ENCODE data around the gene CC2D2A. TPM values are rescaled to one million over a fixed set of nuclear protein-coding genes. Genes with fewer than 3 reads are reported as not detected.

CC2D2A gene
- total RNA-seq, 1 donor from 2014 or later: 18.8 TPM

DNA sequence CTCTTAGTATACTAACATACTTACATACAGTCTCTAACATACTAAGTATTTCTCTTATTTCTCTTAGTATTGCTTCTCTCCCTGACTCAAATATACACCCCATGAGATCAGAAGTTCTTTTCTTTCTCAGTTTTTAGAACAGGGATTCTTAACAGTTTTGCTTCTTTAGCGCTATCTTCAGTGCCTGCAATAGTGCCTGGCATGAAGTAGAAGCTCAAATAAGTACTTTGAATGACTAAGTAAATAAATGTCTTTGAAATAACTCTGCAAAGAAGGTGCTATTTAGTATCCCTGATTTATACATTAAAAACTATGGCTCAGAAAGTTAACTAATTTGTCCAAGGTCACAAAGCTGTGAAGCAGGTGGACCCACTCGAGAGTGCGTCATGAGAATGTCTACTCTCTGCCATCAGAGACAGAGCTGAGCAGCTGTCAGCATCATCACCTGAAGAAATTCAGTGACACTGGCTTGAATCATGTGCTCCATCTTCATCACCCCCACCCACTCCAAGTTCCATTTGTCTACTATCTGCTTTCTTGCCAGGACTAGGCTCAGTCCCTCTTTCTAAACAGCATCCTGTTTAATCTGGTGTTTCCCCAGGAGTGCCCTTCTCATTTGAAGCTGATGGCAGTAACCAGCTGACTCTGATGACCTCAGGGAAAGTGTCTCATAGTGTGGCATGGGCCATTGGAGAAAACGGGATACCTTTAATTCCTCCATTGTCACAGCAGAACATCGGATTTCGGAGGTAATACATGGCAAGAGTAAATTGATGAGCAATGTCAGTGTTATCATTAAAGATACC, 83.1 kb downstream of the CC2D2A start:
- FAIRE-seq (no peak), DNase-seq (ENCODE audit: low spot score in 2 of 2) (no peak)

DNA sequence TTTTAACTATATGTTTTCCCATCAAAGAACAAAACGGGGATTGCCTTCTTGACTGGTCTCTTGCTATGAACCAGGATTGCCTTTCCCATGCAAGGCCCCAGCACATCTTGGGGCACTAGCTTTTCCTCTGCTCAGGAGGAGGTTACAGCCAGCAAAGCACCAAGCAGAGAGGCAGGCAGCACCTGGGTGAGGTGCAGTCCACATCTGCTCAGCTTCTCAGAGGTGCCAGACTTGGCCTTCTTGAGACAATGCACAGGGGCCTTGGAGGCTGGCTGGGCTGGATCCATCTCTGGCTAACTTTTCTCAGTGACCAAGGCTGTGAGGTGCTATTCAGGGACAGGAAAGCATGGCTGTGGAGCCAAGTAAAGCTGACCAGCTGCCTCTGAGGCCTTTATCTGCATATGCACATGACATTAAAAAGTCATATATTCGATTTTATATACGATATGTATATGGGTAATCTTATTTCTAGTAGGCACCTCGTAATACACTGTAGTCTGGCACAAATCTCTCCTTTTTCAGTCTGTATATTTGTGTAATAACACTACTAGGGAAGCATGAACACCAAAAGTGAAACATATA, 86.9 kb downstream of the CC2D2A start:
- DNase-seq (ENCODE audit: low spot score in 2 of 2) (no peak), FAIRE-seq (no peak)

DNA sequence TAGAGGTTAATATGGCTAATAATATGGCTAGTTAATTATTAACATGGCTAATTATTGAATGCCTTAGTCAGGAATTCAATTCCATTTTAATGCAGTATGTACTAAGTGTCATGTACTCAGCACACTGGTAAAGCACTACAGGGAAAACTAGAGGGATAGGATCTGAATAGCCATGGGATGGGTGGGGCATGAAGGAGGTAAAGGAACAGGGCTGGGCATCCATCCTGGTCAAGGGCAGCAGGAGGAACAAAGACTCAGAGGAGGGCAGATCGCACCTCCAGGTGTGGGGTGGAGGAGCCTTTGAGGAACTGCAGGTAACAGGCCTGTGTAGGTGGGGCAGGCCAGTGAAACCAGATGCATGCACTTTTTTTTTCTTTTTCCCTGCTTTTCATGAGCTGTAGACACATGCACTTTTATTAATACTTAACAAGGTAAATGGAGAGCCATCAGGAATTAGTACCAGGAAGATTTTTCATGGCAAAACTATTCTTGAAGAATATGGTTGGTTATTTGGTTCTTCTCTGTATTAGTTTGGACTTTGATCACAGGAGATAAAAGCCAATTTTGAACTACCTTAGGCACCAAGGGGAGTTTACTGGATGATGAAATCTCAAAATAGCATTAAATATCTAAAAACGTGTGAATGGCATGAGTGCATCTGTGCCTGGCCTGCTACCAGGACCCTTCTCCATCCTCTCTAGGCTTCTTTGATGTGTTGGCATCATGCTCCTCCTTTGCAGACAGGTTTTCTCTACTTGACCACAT, 88.3 kb downstream of the CC2D2A start:
- FAIRE-seq (no peak), DNase-seq (ENCODE audit: low spot score in 2 of 2) (no peak)

DNA sequence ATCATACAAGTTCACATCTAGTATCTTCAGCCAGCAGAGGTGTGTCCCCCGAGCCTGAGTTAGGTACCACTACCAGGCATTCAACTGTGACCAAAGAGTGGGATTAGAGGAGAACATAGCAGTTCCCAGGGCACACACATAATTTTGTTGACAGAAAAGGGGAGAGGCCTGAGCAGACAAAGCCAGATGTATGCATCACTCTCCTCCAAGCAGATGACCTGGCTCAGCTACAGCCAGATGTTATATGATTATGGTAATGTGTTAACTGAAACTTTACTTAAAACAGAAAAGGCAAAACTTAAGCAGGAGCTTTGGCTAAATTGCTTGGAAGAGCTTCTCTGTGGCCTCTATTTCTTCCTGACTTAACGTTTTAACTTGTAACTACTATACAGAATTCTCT, 88.9 kb downstream of the CC2D2A start:
- DNase-seq (ENCODE audit: low spot score in 2 of 2) (no peak), FAIRE-seq (no peak)

DNA sequence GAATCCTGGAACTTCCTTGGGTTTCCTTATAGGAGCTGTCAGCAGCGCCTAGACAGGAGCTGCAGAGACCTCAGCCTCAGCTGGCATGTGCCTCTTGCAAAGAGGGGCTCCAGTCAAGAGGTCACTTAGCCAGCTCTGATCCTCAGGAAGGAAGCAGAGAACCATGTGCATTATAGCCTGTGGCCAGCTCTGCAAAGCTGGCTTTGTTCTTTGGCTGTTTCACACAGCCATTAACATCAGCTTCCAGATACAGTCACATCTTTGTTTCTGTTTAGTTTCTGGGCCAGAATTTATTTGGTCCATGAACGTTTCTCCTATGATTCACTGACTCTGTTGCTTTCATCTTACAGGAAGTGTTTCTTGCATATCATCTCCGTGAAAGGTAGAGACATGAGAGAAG, 92.4 kb downstream of the CC2D2A start:
- DNase-seq (ENCODE audit: low spot score in 2 of 2) (peak; percentile 8 to 12), FAIRE-seq (peak; percentile 3)

DNA sequence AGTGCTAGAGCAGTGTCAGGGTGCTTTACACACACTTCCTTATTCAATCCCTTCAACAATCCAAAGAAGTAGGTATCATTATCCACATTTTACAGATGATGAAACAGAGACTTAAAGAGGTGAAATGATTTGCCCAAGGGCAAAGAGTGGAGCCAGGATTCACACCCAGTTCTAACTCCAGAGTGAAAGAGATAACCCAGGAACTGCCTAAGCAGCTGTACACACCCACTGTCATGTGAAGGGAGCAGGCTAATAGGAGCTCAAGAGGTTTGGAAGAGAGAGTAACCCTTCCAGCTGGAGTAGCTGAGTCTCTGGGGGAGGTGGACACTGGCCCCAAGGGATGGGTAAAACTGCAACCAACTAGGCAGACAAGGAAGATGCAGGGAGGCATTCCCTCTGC, 92.9 kb downstream of the CC2D2A start:
- no peak for DNase-seq (ENCODE audit: low spot score in 2 of 2)
- no peak for FAIRE-seq

DNA sequence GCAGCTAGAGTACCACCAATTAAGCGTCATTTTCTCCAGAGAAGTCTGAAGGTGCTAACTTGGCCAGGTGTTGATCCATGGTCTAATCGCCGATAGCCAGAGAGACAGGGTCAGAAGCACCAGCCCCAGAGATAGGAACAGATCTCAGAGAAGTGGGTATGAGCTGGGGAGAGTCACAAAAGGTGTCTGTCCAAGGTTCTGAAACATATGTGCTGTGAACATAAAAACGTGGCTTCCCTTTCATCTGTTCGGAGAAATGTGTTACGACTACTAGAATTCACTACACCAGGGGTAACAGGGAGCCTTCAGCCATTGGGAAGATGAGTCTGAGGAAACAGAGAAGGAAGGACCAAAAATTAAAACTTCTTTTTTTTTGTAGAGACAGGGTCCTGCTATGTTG, 94.2 kb downstream of the CC2D2A start:
- FAIRE-seq (no peak), DNase-seq (ENCODE audit: low spot score in 2 of 2) (no peak)

DNA sequence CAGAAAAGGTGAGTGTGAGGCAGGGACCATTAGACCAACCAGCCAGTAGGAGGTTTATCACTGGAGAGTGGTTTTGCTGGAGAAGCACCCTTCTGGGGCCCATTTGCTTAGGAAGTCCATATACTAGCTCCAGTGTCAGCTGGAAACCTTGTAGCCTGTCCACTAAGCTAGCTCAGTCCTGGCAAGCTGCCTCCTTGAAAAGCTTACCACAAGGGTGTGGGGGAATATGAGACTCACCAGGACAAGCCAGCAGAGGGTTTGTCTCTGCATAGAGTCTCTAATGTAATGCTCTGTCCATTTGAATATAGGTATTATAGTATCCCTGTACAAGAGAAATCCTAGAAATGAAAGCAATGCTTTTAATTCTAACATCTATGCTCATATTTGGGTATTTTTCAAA, 99.1 kb downstream of the CC2D2A start:
- DNase-seq (ENCODE audit: low spot score in 2 of 2) (no peak), FAIRE-seq (no peak)

DNA sequence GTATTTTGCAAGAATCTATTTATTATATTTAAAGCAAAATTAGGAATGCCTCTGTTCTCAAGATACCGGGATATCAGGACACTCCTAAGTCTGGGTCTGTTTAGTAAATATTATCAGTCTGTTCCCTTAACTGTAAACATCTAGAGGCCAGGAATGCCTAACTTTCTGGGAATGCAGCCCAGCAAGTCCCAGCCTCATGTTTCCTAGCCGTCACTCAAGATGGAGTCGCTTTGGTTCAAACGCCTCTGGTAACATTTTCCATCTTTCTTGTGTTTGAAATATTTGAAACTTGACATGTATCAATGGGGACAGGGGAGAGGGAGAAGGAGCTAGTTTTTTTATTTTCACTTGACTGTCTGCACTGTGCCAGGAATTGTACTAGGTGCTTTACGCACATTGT, 100.1 kb downstream of the CC2D2A start:
- DNase-seq (ENCODE audit: low spot score in 2 of 2) (no peak), FAIRE-seq (no peak)

DNA sequence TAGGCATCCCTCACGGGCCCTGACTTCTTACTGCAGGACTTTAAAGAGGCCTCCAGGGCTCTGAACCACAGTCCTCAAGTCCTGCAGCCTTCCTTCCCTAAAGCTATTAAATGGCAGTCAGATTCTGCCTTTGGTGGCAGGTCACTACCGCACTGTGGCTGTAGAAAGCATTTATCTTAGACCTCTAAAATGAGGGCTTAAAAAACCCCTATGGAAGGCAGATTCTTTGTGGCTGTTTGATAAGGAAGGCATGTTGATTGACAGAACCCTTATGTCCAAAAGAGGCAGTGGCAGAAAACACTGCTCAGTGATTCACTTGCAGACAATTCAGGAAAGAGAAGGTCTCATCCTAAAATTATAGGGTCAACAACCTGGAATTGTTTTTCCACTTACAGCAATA, 106.3 kb downstream of the CC2D2A start:
- no peak for FAIRE-seq

DNA sequence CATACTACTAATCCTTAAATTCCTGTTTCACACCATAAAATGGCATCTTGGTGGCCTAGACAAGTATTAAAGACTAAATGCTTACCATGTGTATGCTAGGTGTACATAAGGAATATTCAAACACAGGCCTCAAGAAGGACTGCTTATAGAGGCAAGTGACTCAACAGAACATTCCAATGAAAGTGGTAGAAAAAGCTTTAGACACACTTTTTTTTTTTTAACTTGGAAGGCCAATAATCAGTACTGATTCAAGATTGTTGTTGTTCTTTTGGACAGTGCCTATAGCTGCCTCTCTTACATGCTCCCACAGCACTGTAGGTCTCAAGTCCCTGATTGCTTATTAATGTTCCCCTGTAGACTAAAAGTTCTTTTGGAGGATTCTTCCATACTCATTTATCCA, 107.8 kb downstream of the CC2D2A start:
- no peak for FAIRE-seq
- no peak for DNase-seq (ENCODE audit: low spot score in 2 of 2)

More for the DNA sequence above, 106.3 kb downstream of the CC2D2A start:
- no peak for DNase-seq (ENCODE audit: low spot score in 2 of 2)

DNA sequence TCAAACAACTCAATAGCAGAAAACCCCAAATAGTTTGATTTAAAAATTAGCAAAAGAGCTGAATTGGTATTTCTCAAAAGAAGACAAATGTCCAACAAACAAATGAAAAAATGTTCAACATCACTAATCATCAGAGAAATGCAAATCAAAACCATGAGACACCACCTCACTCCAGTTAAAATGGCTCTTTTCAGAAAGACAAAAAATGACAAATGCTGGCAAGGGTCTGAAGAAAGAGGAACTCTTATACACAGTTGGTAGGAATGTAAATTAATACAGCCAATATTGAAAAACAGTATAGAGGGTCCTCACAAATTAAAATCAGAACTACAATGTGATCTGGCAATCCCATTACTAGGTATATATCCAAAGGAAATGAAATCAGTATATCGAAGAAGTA, 115.1 kb downstream of the CC2D2A start:
- FAIRE-seq: no peak
- no peak for DNase-seq (ENCODE audit: low spot score in 2 of 2)

DNA sequence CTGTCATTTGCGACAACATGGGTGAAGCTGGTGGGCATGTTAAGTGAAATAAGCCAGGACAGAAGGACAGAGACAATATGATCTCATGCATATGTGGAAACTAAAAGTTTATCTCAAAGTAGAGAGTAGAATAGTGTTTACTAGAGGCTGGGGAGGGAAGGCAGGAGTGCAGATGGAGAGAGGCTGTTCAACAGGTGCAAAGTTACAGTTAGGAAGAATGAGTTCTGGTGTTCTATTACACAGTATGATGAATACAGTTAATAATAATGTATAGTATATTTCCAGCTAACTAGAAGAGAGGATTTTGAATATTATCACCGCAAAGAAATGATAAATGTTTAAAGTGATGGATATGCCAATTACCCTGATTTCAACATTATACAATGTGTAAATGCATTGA, 115.6 kb downstream of the CC2D2A start:
- DNase-seq (ENCODE audit: low spot score in 2 of 2) (no peak), FAIRE-seq (no peak)

DNA sequence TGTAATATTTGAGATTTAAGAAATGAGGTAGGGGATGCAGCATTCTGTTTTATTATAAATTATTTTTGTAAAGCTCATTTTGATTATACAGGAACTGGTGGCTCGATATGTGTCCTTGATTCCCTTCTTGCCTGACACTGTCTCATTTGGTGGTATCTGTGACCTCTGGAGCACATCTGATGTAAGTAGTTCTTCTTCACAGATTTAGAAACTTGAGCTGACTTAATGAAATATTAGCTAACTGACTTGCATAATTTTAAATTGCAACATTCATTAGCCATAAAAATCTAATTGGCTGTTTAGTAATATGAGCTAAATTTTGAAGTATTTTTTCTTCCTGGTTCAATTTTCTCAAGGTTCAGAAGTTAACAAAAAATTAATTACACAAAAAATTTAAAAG, 116.4 kb downstream of the CC2D2A start:
- DNase-seq (ENCODE audit: low spot score in 2 of 2) (no peak), FAIRE-seq (no peak)

DNA sequence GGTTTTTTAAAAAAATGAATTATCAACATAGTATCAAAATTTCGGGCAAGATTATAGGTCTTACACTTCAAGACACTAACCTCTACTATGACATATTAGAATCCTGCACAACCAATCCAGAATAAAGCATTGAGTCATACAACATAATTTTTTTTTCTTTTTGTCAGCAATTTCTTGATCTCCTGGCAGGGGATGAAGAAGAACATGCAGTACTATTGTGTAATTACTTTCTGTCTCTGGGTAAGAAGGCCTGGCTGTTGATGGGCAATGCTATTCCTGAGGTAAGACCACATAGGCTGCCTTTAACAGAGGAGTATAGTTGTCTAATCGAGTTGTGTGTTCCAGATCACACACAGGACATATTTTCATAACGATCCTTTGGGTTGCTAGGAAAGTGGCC, 118.0 kb downstream of the CC2D2A start:
- FAIRE-seq: no peak
- DNase-seq (ENCODE audit: low spot score in 2 of 2): no peak

DNA sequence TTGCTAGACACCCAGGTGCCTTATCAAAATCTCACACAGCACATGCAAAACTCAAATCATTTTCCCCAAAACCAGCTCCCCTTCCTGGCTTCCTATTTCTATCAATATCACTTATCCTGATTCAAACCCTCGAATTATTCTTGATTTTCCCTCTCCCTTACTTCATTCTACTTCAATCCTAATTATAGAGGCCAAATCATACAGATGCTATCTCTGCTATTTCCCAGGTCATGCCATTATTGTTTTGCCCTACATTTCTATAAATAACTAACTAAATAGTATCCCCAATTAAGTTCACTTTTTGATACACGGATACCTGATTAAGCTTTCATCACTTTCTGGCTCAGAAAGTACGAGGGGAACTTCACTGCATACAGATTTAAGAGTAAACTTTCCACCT, 123.1 kb downstream of the CC2D2A start:
- DNase-seq (ENCODE audit: low spot score in 2 of 2): no peak
- FAIRE-seq: no peak

DNA sequence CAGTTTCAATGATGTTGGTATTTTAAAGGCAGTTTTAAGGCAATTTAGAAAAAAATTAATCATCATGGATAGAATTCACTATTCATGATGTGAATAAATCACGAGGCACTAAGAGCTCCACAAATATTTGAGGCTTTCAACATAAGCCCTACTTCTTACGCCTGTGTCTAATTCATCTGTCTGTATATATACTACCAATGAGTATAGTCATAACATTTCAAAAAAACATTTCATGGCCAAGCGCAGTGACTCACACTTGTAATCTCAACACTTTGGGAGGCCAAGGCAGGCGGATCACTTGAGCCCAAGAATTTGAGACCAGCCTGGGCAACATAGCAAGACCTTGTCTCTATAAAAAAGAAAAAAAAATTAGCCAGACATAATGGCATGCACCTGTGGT, 129.0 kb downstream of the CC2D2A start:
- no peak for FAIRE-seq

DNA sequence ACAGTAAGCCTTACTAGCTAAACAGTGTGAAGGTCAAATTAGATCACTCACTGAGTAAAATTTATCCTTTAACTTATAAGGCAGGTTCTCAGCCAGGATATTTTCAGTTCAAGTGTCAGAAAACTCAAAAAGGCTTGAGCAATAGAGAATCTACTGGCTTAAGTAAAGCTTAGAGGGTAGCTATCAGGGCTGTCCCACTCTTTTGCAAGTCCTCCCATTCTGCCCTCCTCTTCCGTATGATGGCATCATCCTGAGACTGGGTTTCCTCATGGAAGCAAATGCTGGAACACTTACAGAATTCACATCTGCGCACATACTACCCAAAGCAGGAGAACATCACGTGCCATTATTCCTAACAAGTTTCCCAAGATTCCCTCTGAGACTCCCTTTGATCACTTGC, 130.5 kb downstream of the CC2D2A start:
- DNase-seq (ENCODE audit: low spot score in 2 of 2) (no peak), FAIRE-seq (no peak)

More for the DNA sequence above, 129.0 kb downstream of the CC2D2A start:
- no peak for DNase-seq (ENCODE audit: low spot score in 2 of 2)

DNA sequence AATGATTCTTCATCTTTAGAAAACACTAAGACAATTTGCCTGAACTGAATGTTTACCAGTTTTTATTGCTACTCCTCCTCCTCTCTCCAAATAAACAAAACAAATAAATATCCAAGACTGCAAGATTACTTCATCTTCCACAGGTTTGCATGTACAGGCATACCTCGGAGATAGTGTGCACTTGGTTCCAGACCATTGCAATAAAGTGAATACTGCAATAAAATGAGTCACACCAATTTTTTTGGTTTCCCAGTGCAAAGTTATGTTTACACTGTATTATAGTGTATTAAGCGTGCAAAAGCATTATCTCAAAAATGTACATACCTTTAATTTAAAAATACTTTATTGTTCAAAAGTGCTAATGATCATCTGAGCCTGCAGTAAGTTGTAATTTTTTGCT, 132.2 kb downstream of the CC2D2A start:
- DNase-seq (ENCODE audit: low spot score in 2 of 2): no peak
- no peak for FAIRE-seq

DNA sequence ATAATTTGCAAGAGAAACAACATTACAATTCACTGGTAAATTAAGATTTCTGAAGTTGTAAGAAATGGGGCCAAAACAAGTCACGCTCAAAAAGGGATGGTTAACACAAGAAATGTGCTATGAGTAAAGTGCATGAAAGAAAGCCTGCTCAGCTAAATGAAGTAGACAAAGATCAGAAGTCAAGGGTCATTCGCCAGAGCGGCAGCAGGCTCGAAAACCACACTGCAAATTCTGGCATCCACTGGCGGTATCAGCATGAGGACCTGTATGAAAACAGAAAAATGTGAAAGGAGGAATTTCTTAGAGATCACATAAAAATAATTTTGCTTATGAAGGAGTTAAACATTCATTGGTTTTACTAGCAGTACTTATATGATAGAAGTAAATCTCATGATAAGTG, 135.9 kb downstream of the CC2D2A start:
- DNase-seq (ENCODE audit: low spot score in 2 of 2): no peak
- no peak for FAIRE-seq

DNA sequence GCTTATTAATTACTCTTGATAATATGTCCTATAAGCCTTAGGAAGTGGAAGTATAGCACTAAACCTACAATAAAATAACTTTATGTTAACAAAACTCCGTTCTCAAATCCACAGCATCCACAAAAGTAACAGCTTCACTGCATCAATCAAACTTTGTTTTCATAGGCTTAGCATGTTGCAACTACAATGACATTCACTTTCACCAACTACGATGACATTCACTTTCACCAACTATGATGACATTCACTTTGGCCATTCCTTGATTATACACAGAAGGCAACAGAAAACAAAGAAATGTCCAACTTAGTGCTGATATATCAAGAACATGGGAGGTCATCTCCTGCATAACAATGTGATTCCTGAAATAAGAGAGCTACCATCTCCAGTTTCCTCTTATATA, 141.2 kb downstream of the CC2D2A start:
- FAIRE-seq (no peak), DNase-seq (ENCODE audit: low spot score in 2 of 2) (no peak)

DNA sequence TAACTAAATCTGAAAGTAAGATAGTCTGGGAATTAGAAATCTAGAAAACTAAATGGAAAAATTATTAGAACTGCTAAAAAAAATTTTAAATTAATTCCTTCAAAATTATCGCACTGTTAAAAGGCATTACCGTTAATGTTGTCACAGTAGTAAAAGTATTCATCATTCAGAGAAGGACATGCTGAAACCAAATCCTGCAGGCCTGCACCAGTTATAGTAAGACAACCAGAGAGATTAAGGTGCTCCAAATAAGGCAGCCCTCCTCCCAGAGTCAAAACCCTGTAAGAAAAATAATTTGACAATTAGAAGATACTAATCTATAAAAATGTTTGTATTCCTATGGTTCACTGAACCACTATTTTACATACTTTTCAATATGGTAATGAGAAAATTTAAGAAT, 142.5 kb downstream of the CC2D2A start:
- DNase-seq (ENCODE audit: low spot score in 2 of 2) (no peak), FAIRE-seq (no peak)

Measured in frontal cortex (tissue), 4 donors.